AG09309 (cell line): ENCODE data around the gene KCNB1.

Experiments
- DNase-seq: peaks from one replicate; pipeline ENCODE4 v3.0.0-alpha.2; 2010; ENCODE audit warnings: low read depth
- H3K4me3 ChIP-seq: 2 replicates; pipeline ENCODE4 v1.5.1; 2011; ENCODE audit warnings: mild to moderate bottlenecking, low read depth, low read length, moderate library complexity; ENCODE audit not compliant: control insufficient read depth
- CTCF ChIP-seq: IDR thresholded peaks from 2 replicates; pipeline ENCODE4 v1.5.1; 2011; ENCODE audit warnings: mild to moderate bottlenecking, low read depth, low read length, inconsistent platforms; ENCODE audit not compliant: insufficient read depth, control insufficient read depth; ENCODE audit errors: missing control alignments

Gene KCNB1

DNA sequence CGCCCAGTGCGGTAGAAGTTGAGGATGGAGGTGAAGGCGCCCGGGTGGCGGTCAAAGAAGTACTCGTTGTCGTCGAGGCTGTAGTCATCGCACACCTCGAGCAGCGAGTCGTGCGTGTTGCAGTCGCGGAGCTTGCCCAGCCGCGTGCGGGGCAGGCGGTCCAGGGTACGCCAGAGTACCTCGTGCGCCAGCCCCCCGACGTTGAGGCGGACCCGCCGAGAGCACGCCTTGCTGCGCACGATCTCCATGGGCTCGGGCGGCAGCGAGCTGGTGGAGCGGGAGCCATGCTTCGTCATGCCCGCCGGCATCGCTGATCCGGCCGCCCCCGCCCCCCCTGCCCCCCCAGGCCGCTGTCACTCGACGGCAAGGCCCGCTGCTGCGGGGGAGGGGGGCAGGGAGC lies 295 bp downstream of the KCNB1 start:
- H3K4me3 ChIP-seq = no peak overlapping the region
- no peak for TF ChIP-seq CTCF

DNA sequence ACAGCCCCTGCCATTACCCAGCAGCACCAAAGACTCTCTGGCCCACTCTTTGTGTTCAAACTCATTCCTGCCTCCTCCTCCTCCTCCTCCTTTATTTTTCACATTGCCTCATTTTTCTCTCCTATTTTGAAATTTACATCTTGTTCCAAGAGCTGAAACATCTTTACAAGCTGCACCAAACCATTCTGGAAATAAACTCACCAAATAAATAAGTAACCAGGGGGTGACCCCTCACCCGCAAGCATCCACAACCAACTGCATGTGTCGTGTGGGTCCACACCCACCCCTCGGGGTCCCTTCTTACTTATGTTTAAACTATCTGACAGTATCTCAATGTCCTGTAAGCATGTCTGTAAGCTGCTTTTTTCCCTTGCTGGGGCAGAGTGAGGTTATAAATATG lies 1.4 kb downstream of the KCNB1 start:
- no peak for TF ChIP-seq CTCF
- no peak overlapping the region for H3K4me3 ChIP-seq
- DNase-seq = no peak

More for the DNA sequence above, 295 bp downstream of the KCNB1 start:
- DNase-seq = no peak

DNA sequence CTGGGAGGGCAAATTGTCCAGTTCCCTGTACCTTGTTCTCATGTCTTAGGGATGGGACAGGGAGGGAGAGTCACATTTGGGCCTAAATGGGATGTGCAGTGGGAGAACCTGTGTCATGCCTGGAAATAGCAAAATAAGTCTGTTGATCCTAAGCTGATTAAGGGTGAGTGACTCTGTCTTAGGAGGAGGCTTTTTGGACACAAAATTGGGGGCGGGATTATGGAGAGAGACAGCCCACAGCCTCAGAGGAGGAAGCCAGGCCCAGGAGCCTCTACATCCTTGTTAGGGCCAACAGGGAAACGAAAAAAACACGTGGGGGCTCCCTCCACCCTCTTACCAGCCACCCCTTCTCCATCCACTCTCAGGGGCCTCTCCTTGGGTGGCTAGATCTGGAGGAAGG lies 2.2 kb downstream of the KCNB1 start:
- TF ChIP-seq CTCF = no peak
- H3K4me3 ChIP-seq = no peak overlapping the region
- no peak for DNase-seq

- DNase-seq = no peak
- TF ChIP-seq CTCF = no peak
- H3K4me3 ChIP-seq = no peak overlapping the region
Measured at GRCh38 chr20:49479785-49480184, 2.7 kb downstream of the KCNB1 start.

DNA sequence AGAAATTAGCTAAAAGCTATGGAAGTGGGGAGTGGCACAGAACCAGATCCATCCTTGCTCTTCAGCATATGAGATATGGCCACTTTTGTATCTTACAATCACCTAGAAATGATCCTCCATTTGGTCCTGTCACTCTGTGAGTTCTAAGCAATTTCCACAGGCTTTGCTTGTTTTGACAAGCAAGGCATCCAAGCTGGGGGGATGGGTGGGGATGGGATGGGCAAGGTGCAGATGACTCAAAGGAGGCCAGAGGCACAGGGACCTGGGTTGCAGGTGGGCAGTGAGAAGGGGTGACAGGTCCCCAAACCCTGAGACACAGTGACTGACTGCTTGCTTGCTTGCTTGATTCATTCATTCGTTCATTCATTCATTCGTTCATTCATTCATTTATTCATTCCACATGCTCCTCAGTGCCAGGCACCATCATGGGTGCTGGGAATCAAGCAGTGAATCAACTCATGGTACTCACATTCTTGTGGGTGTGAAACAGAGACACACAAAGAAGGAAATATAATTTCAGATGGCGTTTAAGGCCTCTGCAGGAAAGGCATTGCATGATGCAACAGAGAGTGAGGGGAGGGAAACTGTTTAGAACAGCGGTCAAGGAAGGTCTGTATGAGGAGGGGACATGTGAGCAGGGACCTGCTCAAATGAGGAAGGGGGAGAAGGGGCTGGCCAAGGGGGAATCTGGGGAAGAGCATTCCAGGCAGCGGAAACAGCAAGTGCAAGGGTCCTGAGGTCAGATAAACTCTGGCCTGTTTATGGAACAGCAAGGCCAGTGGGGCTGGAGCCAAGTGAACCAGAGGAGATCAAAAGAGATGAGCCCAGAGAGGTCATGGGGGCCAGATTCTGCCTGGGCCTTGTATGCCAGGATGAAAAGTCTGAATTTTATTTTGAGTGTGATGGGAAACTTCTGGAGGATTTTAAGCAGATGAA lies 3.4 kb downstream of the KCNB1 start:
- DNase-seq = no peak
- no peak overlapping the region for H3K4me3 ChIP-seq
- TF ChIP-seq CTCF = no peak

DNA sequence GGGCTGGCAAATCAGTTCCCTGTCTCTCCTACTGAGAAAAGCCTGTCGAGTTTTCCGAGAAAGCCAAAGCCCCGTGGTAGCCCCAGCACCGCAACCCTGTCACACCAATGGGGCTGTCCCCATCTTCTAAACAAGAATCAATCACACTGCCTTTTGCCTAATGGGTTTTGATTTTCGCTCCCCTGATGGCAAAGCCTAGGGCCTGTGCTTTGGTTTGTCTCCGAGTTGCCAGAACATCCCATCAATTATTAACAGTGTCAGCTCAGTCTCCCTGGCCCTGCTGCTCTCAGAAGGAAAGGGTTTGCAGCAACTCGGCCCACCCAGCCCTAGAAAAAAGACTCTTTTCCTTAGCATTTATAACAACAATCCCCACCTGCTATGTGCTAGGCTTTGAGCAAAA lies 4.2 kb downstream of the KCNB1 start:
- DNase-seq = no peak
- no peak for TF ChIP-seq CTCF
- no peak overlapping the region for H3K4me3 ChIP-seq
